A549 (cell line): Measurements from ENCODE around the gene ITIH5. TPM values are rescaled to one million over a fixed set of nuclear protein-coding genes. Genes with fewer than 3 reads are reported as not detected.

Experiments
- ATAC-seq, 2 experiments: fragments of 200-7000 bp in 1 of 2; fragments of >200 bp in 1 of 2; cut with Nextera tagmentation in 1 of 2; cut with Tn5 transposase in 1 of 2; 3 replicates each; pipeline versions ENCODE4 v1.8.0 to v1.9.1; 2018 to 2020; ENCODE audit warnings: mild to moderate bottlenecking in 1 of 2, moderate library complexity in 1 of 2
- CTCF ChIA-PET: fragments of 300-600 bp; sonication (Branson Sonifier 250); formaldehyde crosslinking; extraction: SDS; loops from one replicate; lab custom pipeline; 2021; ENCODE audit warnings: antibody characterized with exemption, inconsistent platforms; lab: Yijun Ruan, JAX
- POLR2A ChIA-PET: fragments of 350-600 bp; formaldehyde crosslinking; extraction: SDS; loops from one replicate; lab custom pipeline; 2021; ENCODE audit warnings: antibody characterized with exemption, inconsistent platforms; lab: Yijun Ruan, JAX
- DNase-seq, 2 experiments: peaks; one replicate each; pipeline versions ENCODE4 v3.0.0 to v3.0.0-alpha.2; 2011 to 2016; ENCODE audit warnings: low read depth in 1 of 2, low spot score in 1 of 2
- FAIRE-seq: peaks from 2 replicates; lab custom pipeline; 2011; peaks lifted over from hg19 to GRCh38; lab: Jason Lieb, UNC
- H3K27ac ChIP-seq, 2 experiments: fragments of >200 bp; sonication (Bioruptor Twin); formaldehyde crosslinking; 3 replicates each; pipeline ENCODE4 v1.5.1; 2016 to 2017
- H3K4me1 ChIP-seq: fragments of >200 bp; sonication (Bioruptor Twin); formaldehyde crosslinking; 3 replicates; pipeline ENCODE4 v1.6.1; 2016
- H3K4me2 ChIP-seq: fragments of >200 bp; sonication (Bioruptor Twin); formaldehyde crosslinking; 3 replicates; pipeline ENCODE4 v1.6.1; 2016
- H3K4me3 ChIP-seq: fragments of >200 bp; sonication (Bioruptor Twin); formaldehyde crosslinking; 3 replicates; pipeline ENCODE4 v1.5.1; 2016
- H3K9me3 ChIP-seq: fragments of >200 bp; sonication (Bioruptor Twin); formaldehyde crosslinking; 3 replicates; pipeline ENCODE4 v1.6.1; 2016
- BCL3 ChIP-seq: fragments of >200 bp; sonication (Bioruptor Twin); formaldehyde crosslinking; IDR thresholded peaks from 3 replicates; pipeline ENCODE4 v1.6.1; 2016
- BHLHE40 ChIP-seq: IDR thresholded peaks from 2 replicates; pipeline ENCODE4 v1.6.1; 2012; ENCODE audit warnings: low read depth, low read length, inconsistent platforms
- CBX2 ChIP-seq: fragments of 200-600 bp; sonication (generic); IDR thresholded peaks from 2 replicates; pipeline ENCODE4 v1.6.1; 2016; ENCODE audit warnings: low read depth, mild to moderate bottlenecking, borderline replicate concordance
- CBX8 ChIP-seq: fragments of 200-600 bp; sonication (generic); IDR thresholded peaks from 2 replicates; pipeline ENCODE4 v1.6.1; 2016
- EHF ChIP-seq: fragments of 250-450 bp; sonication (Bioruptor Pico); IDR thresholded peaks from 2 replicates; pipeline ENCODE4 v1.5.0; 2020; ENCODE audit warnings: mild to moderate bottlenecking
- FOXS1 ChIP-seq: fragments of 250-450 bp; sonication (Bioruptor Pico); IDR thresholded peaks from 2 replicates; pipeline ENCODE4 v1.5.0; 2020; ENCODE audit warnings: mild to moderate bottlenecking, moderate library complexity
- HDAC2 ChIP-seq: fragments of 200-600 bp; sonication (generic); IDR thresholded peaks from 2 replicates; pipeline ENCODE4 v1.6.1; 2016
- HEYL ChIP-seq: fragments of 250-450 bp; sonication (Bioruptor Pico); IDR thresholded peaks from 2 replicates; pipeline ENCODE4 v1.8.0; 2021; ENCODE audit warnings: mild to moderate bottlenecking, moderate library complexity
- HMGXB4 ChIP-seq: fragments of 250-450 bp; sonication (Bioruptor Pico); IDR thresholded peaks from 2 replicates; pipeline ENCODE4 v1.5.0; 2021; ENCODE audit warnings: mild to moderate bottlenecking, moderate library complexity, borderline replicate concordance
- HOXB13 ChIP-seq: fragments of 250-450 bp; sonication (Bioruptor Pico); IDR thresholded peaks from 2 replicates; pipeline ENCODE4 v1.5.0; 2020; ENCODE audit warnings: low read depth, mild to moderate bottlenecking, moderate library complexity
- HOXB5 ChIP-seq: fragments of 250-450 bp; sonication (Bioruptor Pico); IDR thresholded peaks from 2 replicates; pipeline ENCODE4 v1.5.0; 2020; ENCODE audit warnings: mild to moderate bottlenecking, moderate library complexity
- JUNB ChIP-seq: fragments of >200 bp; sonication (Bioruptor Twin); formaldehyde crosslinking; IDR thresholded peaks from 2 replicates; pipeline ENCODE4 v1.6.1; 2016
- KDM5A ChIP-seq: fragments of 200-600 bp; sonication (generic); IDR thresholded peaks from 2 replicates; pipeline ENCODE4 v1.6.1; 2016; ENCODE audit warnings: antibody characterized with exemption, mild to moderate bottlenecking
- NFE2L2 ChIP-seq: fragments of 150-350 bp; conservative IDR thresholded peaks from 2 replicates; pipeline ENCODE4 v1.6.1; 2014; ENCODE audit warnings: low read length
- NPAS2 ChIP-seq: fragments of 250-450 bp; sonication (Bioruptor Pico); IDR thresholded peaks from 2 replicates; pipeline ENCODE4 v1.8.0; 2022; ENCODE audit warnings: mild to moderate bottlenecking, moderate library complexity, borderline replicate concordance
- POLR2A ChIP-seq: IDR thresholded peaks from 2 replicates; pipeline ENCODE4 v1.6.1; 2012; ENCODE audit warnings: mild to moderate bottlenecking, low read length
- POLR2AphosphoS2 ChIP-seq: conservative IDR thresholded peaks from 2 replicates; pipeline ENCODE4 v1.6.1; 2012; ENCODE audit warnings: low read length, improper control_type of control experiment, inconsistent platforms
- RARB ChIP-seq: fragments of 250-450 bp; sonication (Bioruptor Pico); IDR thresholded peaks from 2 replicates; pipeline ENCODE4 v1.8.0; 2021; ENCODE audit warnings: mild to moderate bottlenecking, moderate library complexity
- RCOR1 ChIP-seq: fragments of 150-350 bp; IDR thresholded peaks from 2 replicates; pipeline ENCODE4 v1.6.1; 2014; ENCODE audit warnings: antibody characterized with exemption, low read length, low read depth
- SMC3 ChIP-seq: fragments of >200 bp; sonication (Bioruptor Twin); formaldehyde crosslinking; IDR thresholded peaks from 3 replicates; pipeline ENCODE4 v1.6.1; 2018; ENCODE audit warnings: inconsistent platforms
- TFCP2L1 ChIP-seq: fragments of 250-450 bp; sonication (Bioruptor Pico); IDR thresholded peaks from 2 replicates; pipeline ENCODE4 v1.5.0; 2021; ENCODE audit warnings: mild to moderate bottlenecking
- TP53 ChIP-seq: fragments of 250-450 bp; sonication (Bioruptor Pico); IDR thresholded peaks from 2 replicates; pipeline ENCODE4 v1.5.0; 2021; ENCODE audit warnings: mild to moderate bottlenecking, moderate library complexity
- USF2 ChIP-seq: fragments of 450-650 bp; IDR thresholded peaks from 2 replicates; pipeline ENCODE4 v1.6.1; 2014; ENCODE audit warnings: antibody characterized with exemption
- ZFP36 ChIP-seq: fragments of 450-650 bp; IDR thresholded peaks from 2 replicates; pipeline ENCODE4 v1.6.1; 2014; ENCODE audit warnings: borderline replicate concordance; ENCODE audit not compliant: partially characterized antibody
- ZSCAN20 ChIP-seq: fragments of 250-450 bp; sonication (Bioruptor Pico); IDR thresholded peaks from 2 replicates; pipeline ENCODE4 v1.8.0; 2022; ENCODE audit warnings: mild to moderate bottlenecking, moderate library complexity
- WGBS: methylation state at CpG from one replicate; pipeline ENCODE4 v1.1.6; 2017; ENCODE audit errors: missing lambda C conversion rate; 5-methylcytosine and 5-hydroxymethylcytosine counted together
- polyA plus RNA-seq, 4 experiments: library from polyadenylated mRNA; depleted of rRNA in 3 of 4; stranded (reverse); fragments of >200 nt; fragmentation: RNase III in 1 of 4; extraction: RNeasy Plus Mini Kit Qiagen cat#74134 plus additional on column Dnase treatment in 1 of 4; gene quantifications; 2 replicates in 3 of 4; 3 replicates in 1 of 4; pipeline ENCODE4 v1.2.3, GENCODE V29; 2011 to 2017
- TF ChIP-seq, protein P1 (sequence below): IDR thresholded peaks from 2 replicates; pipeline ENCODE4 v1.6.1; 2012
- TF ChIP-seq, protein P2 (sequence below): fragments of >200 bp; sonication (Bioruptor Twin); formaldehyde crosslinking; IDR thresholded peaks from 2 replicates; pipeline ENCODE4 v1.6.1; 2016
- TF ChIP-seq, protein P3 (sequence below): fragments of 200-600 bp; sonication (generic); IDR thresholded peaks from 2 replicates; pipeline ENCODE4 v1.6.1; 2016; ENCODE audit warnings: antibody characterized with exemption, mild to moderate bottlenecking, moderate library complexity

Gene ITIH5
- polyA plus RNA-seq, 2 of the 4 experiments (the other 2 are of a cell fraction) = 0.03 to 0.05 TPM

GRCh38 chr10:7587168-7587864 is 79.5 kb downstream of the ITIH5 start:
- POLR2A ChIA-PET = no interaction called here
- TF ChIP-seq ZFP36 = no peak
- FAIRE-seq = no peak
- Histone ChIP-seq H3K4me3 (no peak overlapping the region), H3K4me2 (no peak overlapping the region), H3K9me3 (no peaks in the 10 kb centered on the region), H3K4me1 (no peaks in the 10 kb centered on the region), H3K27ac (no peak overlapping the region)
- CTCF ChIA-PET = no interaction called here
- WGBS = 38% methylated on average over 13 of the region's 13 CpGs
- no peak for ATAC-seq
- DNase-seq = no peak

- POLR2A ChIA-PET = no interaction called here
- H3K27ac ChIP-seq = no peak overlapping the region
- ATAC-seq = no peak; a peak in 1 of 6 replicates
- H3K4me2 ChIP-seq = no peak overlapping the region
- TF ChIP-seq KDM5A = no peak
- TF ChIP-seq HDAC2 = no peak
- TF ChIP-seq POLR2AphosphoS2 = no peak
- TF ChIP-seq HOXB5 = no peak
- no peak for TF ChIP-seq TP53 (CRISPR knock-in tag)
- no peak for TF ChIP-seq ZSCAN20
- no peak for TF ChIP-seq RARB (CRISPR knock-in tag)
- no peak for TF ChIP-seq HEYL
- TF ChIP-seq HOXB13 (CRISPR knock-in tag) = no peak
- no peak for TF ChIP-seq CBX2
- TF ChIP-seq USF2 = no peak
- TF ChIP-seq, protein P1, sequence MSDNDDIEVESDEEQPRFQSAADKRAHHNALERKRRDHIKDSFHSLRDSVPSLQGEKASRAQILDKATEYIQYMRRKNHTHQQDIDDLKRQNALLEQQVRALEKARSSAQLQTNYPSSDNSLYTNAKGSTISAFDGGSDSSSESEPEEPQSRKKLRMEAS = no peak
- no peak for TF ChIP-seq RCOR1
- no peak for TF ChIP-seq JUNB
- TF ChIP-seq BHLHE40 = no peak
- TF ChIP-seq POLR2A = no peak
- TF ChIP-seq NPAS2 (CRISPR knock-in tag) = no peak
- TF ChIP-seq, all 56 proteins: peak for 0
- CTCF ChIA-PET = interaction anchor here (1.7 kb wide), 2 partner anchors 60 to 102 kb away, joined by 4 to 6 read pairs; no protein-coding TSS in a partner anchor
- Histone ChIP-seq H3K9me3 (no peaks in the 10 kb centered on the region), H3K4me1 (no peaks in the 10 kb centered on the region), H3K4me3 (no peak overlapping the region)
- WGBS = 49% methylated on average over 8 of the region's 8 CpGs
- no peak for DNase-seq
- FAIRE-seq = no peak
These were observed 81.5 kb downstream of the ITIH5 start for GRCh38 chr10:7585228-7585627.

DNA sequence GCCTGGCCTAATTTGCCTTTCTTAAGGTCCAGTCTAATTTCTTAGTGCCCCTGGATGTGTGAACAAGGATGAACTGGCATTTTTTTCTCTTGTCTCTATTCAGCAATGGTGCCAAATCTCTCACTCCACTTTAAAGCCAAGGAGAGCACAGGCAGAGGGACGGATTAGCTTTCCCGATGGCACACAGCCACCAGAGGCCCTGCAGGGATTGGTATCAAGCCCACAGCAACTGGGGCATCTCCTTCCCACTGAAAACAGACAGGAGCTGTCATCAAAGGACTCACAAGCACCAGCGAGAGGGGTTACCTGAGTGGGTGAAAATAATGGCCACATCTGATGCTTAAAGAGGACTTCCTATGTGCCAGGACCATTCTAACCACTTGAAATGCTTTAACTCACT is 83.1 kb downstream of the ITIH5 start:
- DNase-seq (no peak), FAIRE-seq (no peak), ATAC-seq (no peak)
- no peak overlapping the region for H3K4me3 ChIP-seq
- H3K27ac ChIP-seq = no peak overlapping the region
- H3K4me2 ChIP-seq = no peak overlapping the region
- CTCF ChIA-PET = no interaction called here
- WGBS = 30% methylated on average over 3 of the region's 3 CpGs
- no peaks in the 10 kb centered on the region for H3K4me1 ChIP-seq
- POLR2A ChIA-PET = no interaction called here
- H3K9me3 ChIP-seq = no peaks in the 10 kb centered on the region
- no peak for TF ChIP-seq RARB (CRISPR knock-in tag)
- no peak for TF ChIP-seq ZSCAN20
- no peak for TF ChIP-seq HOXB5
- no peak for TF ChIP-seq HDAC2
- no peak for TF ChIP-seq SMC3
- TF ChIP-seq, protein P2, sequence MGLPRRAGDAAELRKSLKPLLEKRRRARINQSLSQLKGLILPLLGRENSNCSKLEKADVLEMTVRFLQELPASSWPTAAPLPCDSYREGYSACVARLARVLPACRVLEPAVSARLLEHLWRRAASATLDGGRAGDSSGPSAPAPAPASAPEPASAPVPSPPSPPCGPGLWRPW = no peak
- no peak for TF ChIP-seq BCL3
- no peak for TF ChIP-seq NFE2L2
- TF ChIP-seq TFCP2L1 (CRISPR knock-in tag) = no peak
- TF ChIP-seq, protein P3, sequence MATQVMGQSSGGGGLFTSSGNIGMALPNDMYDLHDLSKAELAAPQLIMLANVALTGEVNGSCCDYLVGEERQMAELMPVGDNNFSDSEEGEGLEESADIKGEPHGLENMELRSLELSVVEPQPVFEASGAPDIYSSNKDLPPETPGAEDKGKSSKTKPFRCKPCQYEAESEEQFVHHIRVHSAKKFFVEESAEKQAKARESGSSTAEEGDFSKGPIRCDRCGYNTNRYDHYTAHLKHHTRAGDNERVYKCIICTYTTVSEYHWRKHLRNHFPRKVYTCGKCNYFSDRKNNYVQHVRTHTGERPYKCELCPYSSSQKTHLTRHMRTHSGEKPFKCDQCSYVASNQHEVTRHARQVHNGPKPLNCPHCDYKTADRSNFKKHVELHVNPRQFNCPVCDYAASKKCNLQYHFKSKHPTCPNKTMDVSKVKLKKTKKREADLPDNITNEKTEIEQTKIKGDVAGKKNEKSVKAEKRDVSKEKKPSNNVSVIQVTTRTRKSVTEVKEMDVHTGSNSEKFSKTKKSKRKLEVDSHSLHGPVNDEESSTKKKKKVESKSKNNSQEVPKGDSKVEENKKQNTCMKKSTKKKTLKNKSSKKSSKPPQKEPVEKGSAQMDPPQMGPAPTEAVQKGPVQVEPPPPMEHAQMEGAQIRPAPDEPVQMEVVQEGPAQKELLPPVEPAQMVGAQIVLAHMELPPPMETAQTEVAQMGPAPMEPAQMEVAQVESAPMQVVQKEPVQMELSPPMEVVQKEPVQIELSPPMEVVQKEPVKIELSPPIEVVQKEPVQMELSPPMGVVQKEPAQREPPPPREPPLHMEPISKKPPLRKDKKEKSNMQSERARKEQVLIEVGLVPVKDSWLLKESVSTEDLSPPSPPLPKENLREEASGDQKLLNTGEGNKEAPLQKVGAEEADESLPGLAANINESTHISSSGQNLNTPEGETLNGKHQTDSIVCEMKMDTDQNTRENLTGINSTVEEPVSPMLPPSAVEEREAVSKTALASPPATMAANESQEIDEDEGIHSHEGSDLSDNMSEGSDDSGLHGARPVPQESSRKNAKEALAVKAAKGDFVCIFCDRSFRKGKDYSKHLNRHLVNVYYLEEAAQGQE = no peak
- no peak for TF ChIP-seq FOXS1 (CRISPR knock-in tag)
- no peak for TF ChIP-seq HMGXB4
- no peak for TF ChIP-seq EHF (CRISPR knock-in tag)
- TF ChIP-seq RCOR1 = no peak
- TF ChIP-seq CBX8 = no peak
